Raji (cell line): ENCODE measurements around the gene YWHAQ.

Experiments used
- POLR2A ChIP-seq: IDR thresholded peaks from 2 replicates; pipeline ENCODE4 v1.6.1; 2011; ENCODE audit warnings: low read depth, low read length, control low read depth; ENCODE audit not compliant: insufficient read depth

YWHAQ gene

GRCh38 chr2:9660781-9661180 is 30.0 kb upstream of the YWHAQ start:
- TF ChIP-seq POLR2A: no peak

- no peak for TF ChIP-seq POLR2A
Observed at GRCh38 chr2:9660154-9660553, 29.4 kb upstream of the YWHAQ start.

DNA sequence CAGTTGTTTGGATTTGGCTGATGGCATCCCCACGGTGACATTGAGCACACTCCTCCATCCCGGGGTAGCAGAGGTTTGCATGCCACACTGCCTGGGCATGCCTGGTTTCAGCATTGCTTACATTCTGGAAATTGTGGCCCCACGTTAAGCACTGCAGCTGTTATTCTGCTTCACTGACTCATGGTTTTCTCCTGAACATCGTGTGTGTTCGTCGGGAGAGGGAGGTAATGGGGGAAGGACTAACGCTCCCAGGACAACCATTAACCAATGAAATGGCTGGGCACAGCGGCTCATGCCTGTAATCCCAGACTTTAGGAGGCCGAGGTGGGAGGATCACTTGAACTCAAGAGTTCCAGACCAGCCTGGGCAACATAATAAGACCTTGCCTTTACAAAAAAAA is 28.2 kb upstream of the YWHAQ start:
- no peak for TF ChIP-seq POLR2A

- no peak for TF ChIP-seq POLR2A
Observed at GRCh38 chr2:9657731-9658130, 26.9 kb upstream of the YWHAQ start.

DNA sequence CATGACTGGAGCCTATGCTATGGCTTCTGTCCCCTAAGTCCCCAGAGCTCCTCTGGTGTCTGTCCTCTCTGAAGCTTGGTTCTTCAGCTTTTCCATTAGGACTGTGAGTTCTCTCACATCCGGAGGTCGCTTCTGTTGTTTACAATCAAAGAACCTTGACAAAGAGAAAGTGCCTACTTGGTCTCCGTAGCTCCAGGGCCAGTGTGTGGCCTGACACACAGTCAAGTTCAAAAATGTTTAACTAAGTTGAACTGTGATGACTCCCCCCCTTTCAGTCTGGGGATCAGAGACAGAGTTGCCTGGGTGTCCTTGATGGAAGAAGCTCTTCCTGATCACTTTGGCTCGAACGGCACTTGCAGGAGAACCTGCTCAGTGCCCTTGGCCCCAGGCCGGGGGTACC is 26.3 kb upstream of the YWHAQ start:
- no peak for TF ChIP-seq POLR2A

- TF ChIP-seq POLR2A: no peak
Observed at GRCh38 chr2:9656270-9656766, 25.5 kb upstream of the YWHAQ start.

DNA sequence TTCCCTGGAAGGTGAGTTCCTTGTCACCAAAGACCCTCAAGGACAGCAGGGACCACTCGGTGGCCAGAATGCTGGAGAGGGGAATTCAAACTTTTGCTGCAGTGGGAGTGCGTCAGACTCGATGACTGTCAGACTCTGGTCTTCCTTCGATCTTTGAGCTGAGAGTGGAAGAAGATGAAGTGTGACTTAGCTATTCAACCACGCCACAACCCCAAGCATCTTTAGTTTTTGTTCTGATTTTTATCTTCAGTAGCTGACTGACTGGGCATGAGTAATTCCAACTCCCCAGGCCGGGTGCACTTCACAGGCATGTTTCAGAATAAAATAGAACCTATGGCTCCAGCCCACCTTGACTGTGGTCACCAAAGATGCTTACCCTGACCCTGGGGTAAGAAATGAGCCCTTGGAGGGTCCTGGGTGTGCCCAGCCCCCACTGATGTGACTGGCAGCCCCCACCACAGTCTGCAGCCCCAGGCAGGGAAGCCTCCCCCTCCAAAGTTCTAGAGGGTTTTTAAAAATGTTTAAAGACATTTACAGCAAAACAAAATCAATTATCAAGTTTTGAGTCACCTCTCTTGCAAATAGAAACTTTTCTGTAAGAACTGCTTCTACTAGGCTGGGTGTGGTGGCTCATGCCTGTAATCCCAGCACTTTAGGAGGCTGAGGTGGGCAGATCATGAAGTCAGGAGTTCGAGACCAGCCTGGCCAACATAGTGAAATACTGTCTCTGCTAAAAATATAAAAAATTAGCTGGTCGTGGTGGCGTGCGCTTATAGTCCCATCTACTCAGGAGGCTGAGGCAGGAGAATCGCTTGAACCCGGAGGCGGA is 24.9 kb upstream of the YWHAQ start:
- TF ChIP-seq POLR2A: no peak

DNA sequence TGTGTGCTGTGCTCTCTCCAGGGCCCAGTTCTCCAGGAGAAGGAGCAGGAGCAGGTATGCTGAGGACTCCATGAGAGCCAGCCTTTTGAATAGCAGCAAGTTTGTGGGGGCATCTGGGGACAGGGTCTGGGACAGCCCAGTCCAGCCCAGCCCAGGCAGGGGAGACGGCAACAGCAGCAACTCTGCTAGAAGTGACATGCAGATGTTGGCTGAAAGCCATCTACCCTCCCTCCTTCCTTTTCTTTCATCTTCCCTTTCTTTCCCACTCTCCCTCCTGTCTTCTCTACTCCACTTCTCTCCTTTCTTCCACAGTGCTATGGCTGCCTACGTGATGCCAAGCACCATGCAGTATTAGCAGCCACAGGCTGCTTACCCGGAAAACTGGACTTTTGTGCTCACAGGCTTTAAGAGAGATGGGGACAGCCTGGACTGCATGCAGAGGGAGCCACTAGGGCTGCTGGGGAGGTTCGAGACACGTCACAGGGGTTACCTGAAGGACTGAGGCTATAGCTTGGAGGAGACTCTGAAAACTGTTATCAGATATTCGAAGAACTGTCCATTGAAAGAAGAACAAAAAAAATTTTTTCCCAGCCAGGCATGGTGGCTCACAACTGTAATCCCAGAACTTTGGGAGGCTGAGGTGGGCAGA is 23.8 kb upstream of the YWHAQ start:
- no peak for TF ChIP-seq POLR2A

- no peak for TF ChIP-seq POLR2A
Observed at GRCh38 chr2:9653485-9654271, 22.9 kb upstream of the YWHAQ start.

- no peak for TF ChIP-seq POLR2A
Observed at GRCh38 chr2:9652898-9653479, 22.2 kb upstream of the YWHAQ start.

- no peak for TF ChIP-seq POLR2A
Observed at GRCh38 chr2:9652267-9652666, 21.5 kb upstream of the YWHAQ start.

DNA sequence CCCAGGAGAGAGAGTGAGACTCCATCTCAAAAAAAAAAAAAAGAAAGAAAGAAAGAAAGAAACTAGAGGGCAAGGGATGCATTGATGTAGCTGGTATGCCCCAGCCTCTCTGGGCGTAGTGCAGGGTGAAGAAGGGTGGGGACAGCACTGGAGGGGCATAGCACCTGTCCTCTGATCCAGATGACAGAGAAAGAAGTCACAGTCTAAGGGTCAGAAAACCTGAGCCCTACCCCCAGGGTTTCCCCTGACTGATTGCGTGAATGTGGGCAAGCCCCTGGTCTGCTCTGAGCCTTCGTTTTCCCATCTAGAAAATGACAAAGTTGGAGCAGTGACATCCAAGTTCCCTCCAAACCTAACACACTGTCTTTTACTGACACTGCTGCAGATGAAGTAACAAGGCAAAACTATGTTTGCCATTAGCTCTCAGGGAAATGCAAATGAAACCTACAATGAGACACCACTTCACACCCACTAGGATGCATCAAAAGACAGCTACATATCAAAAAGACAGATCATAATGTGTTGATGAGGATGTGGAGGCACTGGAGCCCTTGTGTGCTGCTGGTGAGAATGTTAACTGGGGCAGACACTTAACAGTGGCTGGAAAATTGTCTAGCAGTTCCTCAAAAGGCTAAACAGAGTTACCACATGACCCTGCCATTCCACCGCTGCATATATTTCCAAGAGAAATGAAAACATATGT is 19.5 kb upstream of the YWHAQ start:
- TF ChIP-seq POLR2A: no peak

- no peak for TF ChIP-seq POLR2A
Observed at GRCh38 chr2:9649261-9649660, 18.5 kb upstream of the YWHAQ start.

GRCh38 chr2:9648821-9649220 is 18.0 kb upstream of the YWHAQ start:
- TF ChIP-seq POLR2A: no peak

DNA sequence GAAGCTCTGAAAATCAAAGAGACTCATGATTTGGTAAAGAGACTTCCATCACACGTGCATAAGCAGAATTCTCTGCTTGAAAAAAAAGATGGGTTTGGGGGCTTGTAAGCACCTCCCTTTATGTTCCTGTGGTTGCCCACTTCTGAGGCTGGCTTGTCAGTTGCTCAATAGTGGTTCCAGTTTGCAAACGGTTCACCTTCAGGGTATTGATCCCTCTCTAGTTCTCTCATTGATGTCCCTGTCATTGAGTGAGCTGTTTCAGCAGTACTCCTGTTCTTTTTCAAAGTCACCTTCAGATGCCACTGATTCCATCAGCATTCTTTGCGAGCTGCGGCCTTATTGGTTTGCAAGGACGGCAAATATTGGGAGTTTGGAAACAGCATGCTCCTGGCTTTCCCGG is 17.1 kb upstream of the YWHAQ start:
- no peak for TF ChIP-seq POLR2A
